ENCODE measurements around the gene ARHGEF12.

Gene ARHGEF12

GRCh38 chr11:120335908-120336640 is at the start of gene ARHGEF12:
TSS of gene ARHGEF12 (plus strand) at chr11:120336413. CDS start at chr11:120337244, 831 bp downstream.
- DNase-seq (ENCODE audit: low read depth): peak; percentile 97

DNA sequence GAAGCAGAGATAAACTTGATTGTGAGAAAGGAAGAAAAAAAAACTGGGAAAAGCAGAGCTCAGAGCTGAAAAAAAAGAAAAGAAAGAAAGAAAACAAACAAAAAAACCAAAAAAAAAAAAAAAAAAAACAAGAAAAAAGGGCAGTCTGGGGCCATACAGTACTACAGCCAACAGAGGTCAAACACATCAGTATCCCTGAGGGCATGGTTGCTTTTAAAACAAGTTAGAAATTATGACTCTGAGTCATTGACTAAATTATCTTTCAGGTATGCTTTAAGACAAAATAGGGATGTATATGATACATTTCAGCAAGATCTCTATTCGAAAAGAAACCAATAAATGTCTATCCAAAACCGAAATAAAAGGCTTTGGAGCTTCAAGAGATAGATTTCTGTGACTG is 48.2 kb upstream of the ARHGEF12 start:
- DNase-seq (ENCODE audit: low read depth): no peak

DNA sequence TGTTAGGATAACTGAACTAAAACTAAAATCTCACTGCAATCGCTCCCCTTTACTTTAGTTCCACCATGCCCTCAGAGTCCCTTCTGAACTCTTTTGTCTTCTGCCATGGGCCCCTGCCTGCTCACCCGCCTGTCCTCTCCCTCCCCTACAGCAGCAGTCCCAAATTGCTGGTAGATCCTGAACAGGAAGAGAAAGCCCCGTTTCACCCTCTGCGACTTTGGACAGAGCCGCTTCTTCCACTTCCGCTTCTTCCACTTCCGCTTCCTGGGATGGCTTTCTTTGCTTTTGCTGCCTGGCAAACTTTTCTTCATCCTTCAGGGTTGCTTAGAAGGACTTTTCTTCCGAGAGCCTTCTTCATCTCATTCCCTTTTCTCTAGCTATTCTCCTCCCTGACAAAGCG is 46.8 kb upstream of the ARHGEF12 start:
- DNase-seq (ENCODE audit: low read depth): no peak

DNA sequence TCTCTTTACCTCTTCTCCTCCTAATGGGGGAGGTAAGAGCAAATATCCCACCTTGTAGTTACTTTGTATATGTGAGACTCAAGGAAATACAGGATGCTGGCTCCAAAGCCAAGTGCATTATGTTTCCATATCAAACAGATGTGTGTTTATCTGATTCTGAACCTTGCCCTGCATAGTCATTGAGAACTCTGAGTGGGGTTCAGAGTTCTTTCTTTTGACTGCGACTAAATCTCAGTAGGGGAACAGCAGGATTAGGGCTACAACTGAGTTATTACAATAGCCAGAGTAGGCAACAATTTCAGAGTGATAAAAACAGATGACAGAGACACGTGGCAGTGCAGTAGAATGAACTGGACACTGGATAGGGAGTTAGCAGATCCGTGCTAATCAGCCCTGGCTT is 45.3 kb upstream of the ARHGEF12 start:
- no peak for DNase-seq (ENCODE audit: low read depth)

DNA sequence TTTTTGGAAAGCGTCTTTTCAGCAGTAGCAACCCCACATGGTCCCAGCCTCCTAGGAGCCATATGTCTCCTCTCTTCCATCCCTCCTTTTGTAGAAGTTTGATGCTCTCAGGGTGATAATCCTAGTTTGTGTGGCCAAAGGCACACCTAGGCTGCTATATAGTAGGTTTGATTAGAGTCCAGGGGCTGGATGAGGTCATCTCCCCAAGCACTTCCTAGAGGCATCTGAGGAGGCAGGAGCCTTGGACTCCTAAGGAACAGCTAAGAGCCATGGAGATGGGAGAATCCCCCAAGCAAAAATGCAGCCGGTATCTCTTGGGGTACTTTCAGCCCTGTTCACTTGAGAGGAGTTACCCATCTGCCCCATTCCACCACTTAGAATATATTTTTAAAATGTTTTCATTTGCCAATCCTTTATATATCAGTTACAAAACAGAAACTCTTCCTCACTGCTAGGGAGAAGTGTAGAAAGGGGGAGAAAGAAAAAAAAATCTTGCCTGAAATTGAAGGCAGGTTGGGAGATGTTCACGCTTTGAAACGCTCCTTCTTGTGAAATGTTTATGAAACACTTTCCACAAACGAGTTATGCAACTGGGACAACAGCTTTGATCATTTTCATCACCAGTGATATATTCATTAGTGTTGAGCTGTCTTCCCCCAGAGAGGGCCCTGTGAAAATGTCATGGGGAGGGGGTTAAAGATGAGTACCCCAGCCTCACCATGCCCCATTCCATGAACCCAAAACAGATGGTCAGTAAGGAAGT is 43.0 kb upstream of the ARHGEF12 start:
- DNase-seq (ENCODE audit: low read depth): peak; percentile 30

DNA sequence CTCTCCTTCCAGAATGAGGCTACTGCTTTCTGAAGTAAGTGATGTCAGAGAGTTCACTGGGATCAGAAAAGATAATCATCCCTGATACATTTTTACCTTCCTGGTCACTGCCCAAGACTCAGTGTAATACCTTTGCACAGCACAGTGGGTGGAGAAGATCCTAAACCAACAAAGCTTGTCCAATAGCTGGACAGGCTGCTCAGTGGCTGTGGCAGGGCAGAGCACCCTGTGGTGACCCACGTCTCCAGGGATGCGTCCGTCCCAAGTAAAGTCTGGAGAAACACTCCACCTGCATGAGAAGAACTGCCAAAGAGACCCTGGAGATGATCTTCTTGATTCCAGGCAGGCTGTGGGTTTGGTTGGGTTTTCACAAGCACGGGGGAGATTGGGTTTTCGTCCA is 42.1 kb upstream of the ARHGEF12 start:
- no peak for DNase-seq (ENCODE audit: low read depth)

DNA sequence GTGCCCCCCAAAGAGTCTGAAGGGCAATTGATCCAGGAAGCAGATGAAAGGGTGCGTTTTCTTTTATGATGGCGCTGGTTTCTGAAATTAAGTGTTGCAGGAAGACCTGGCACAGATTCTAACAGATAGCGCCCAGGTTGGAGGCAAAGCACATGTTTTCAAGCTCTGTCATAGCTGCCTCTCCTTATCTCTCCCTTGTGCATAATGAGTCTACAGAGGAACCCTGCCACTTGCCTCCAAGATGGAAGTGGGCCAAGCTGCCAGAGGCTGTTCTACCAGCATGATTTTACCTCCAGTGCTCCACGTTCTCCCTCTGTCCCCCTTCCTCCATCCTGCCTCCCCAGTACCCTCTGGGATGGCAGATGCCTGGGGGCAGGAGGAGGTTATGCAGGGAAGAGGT is 41.1 kb upstream of the ARHGEF12 start:
- peak; percentile 77 for DNase-seq (ENCODE audit: low read depth)

- no peak for DNase-seq (ENCODE audit: low read depth)
These were observed 39.7 kb upstream of the ARHGEF12 start for GRCh38 chr11:120296554-120296953.

DNA sequence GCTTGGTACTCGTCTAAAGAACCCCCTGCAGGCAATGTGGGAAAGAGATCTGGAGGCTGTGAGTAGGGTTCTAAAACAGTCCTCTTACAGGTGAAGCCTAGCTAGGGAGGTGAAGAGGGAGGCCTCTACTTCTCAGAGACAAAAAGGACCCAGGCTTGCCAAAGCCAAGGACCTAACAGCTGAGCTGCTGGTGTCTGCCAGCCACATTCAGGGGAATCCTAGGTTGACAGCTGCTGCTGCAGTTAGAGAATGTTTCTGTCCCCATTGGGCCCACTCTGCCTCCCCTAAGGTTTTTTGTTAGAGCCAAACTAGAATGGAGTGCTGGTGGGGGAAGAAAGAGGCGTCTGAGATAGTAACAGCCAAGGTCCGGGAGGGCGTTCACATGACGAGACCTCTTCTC is 37.8 kb upstream of the ARHGEF12 start:
- DNase-seq (ENCODE audit: low read depth): no peak

- no peak for DNase-seq (ENCODE audit: low read depth)
These were observed 34.0 kb upstream of the ARHGEF12 start for GRCh38 chr11:120302001-120302805.

- peak; percentile 70 for DNase-seq (ENCODE audit: low read depth)
These were observed 33.1 kb upstream of the ARHGEF12 start for GRCh38 chr11:120303004-120303637.

DNA sequence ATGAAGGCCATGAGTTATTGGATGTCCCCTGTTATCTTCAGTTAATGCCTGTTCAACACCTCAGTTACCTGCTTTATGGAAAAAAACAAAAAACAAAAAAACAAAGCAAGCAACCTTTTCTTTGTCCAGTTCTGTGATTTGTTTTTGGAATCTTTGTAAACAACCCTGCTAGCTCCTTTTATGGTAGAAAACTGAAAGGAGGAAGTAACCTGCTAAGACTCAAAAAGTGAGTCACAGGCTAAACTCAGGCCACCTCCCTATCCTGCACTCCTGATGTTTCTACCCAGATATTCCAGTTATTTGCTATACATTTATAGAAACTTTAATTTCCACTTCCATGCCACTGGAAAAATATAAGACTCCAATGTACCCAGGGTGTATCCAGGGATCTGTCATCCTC is 31.7 kb upstream of the ARHGEF12 start:
- peak; percentile 63 for DNase-seq (ENCODE audit: low read depth)

DNA sequence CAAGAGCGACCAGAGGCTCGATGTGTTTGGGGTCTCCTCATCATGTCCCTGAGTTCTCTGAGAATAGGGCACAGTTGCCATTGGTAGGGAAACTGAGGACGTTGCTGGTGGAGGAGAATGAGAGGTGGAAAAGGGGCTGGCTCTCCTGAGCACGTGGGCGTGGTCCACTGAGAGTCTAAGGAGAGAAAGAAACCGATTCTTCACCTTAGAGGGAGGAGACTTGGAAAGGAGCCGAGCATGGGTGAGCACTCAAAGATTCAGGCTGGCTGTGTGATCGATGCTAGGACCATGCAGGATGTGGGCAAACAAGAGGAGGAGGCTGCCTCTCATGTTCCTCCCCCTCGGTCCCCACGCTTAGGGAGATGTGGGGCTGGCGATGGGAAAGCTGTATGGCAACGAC is 30.9 kb upstream of the ARHGEF12 start:
- DNase-seq (ENCODE audit: low read depth): no peak

GRCh38 chr11:120306519-120307242 is 29.5 kb upstream of the ARHGEF12 start:
- peak; percentile 74 for DNase-seq (ENCODE audit: low read depth)

- no peak for DNase-seq (ENCODE audit: low read depth)
These were observed 28.7 kb upstream of the ARHGEF12 start for GRCh38 chr11:120307476-120307875.

DNA sequence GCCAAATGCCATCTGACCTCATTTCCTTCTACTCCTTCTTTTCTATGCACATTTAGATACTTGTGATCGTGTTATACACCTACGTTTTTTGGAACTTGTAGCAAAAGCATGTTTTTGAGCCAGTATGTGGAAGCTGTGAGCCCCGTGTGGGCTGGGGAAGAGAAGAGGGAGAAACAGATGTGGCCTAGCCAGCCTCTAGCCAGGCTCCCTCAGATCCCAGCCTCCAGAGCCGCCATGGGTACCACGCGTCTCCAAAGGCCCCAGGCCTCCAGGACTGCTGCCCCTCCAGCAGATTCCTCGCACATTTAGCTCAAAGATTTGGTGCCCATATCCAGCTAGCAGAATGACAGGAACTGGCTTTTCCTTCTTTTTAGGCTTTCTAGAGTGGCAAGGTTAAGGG is 28.1 kb upstream of the ARHGEF12 start:
- DNase-seq (ENCODE audit: low read depth): no peak

- no peak for DNase-seq (ENCODE audit: low read depth)
These were observed 25.3 kb upstream of the ARHGEF12 start for GRCh38 chr11:120310870-120311269.

GRCh38 chr11:120314861-120315260 is 21.4 kb upstream of the ARHGEF12 start:
- DNase-seq (ENCODE audit: low read depth): no peak

GRCh38 chr11:120316880-120317688 is 19.1 kb upstream of the ARHGEF12 start:
- DNase-seq (ENCODE audit: low read depth): no peak

- DNase-seq (ENCODE audit: low read depth): no peak
These were observed 18.3 kb upstream of the ARHGEF12 start for GRCh38 chr11:120317689-120318480.
